IMR-90 (cell line): ENCODE data around the gene ADAMTS18. TPM values are rescaled to one million over a fixed set of nuclear protein-coding genes. Genes with fewer than 3 reads are reported as not detected.

ENCODE experiments used
- ATAC-seq: fragments of 200-7000 bp; cut with Tn5 transposase; 2 replicates; pipeline ENCODE4 v1.9.1; 2020; ENCODE audit warnings: low read depth, mild to moderate bottlenecking, moderate library complexity
- BruUV-seq: library from RNA; stranded (reverse); fragments of 400-500 nt; replicated peaks from 2 replicates; lab custom pipeline; 2021; lab: Mats Ljungman, UMichigan
- CTCF ChIA-PET: fragments of 300-600 bp; formaldehyde crosslinking; extraction: SDS; loops from one replicate; lab custom pipeline; 2021; ENCODE audit warnings: antibody characterized with exemption; lab: Yijun Ruan, JAX
- POLR2A ChIA-PET: fragments of 300-600 bp; sonication (Branson Sonifier 250); formaldehyde crosslinking; loops from one replicate; lab custom pipeline; 2022; ENCODE audit warnings: antibody characterized with exemption; ENCODE audit not compliant: unreplicated experiment; lab: Charles Lee
- DNase-seq: peaks from one replicate; pipeline ENCODE4 v3.0.0; 2013
- H2AFZ ChIP-seq: replicated peaks from 2 replicates; pipeline ENCODE3; 2013; ENCODE audit warnings: low read length, mild to moderate bottlenecking; ENCODE audit not compliant: poor library complexity
- H2AK5ac ChIP-seq: 2 replicates; pipeline ENCODE4 v1.6.1; 2013; ENCODE audit warnings: low read depth, low read length, inconsistent platforms
- H2AK9ac ChIP-seq: replicated peaks from 2 replicates; pipeline ENCODE3; 2013; ENCODE audit warnings: mild to moderate bottlenecking, low read depth, low read length, moderate library complexity; ENCODE audit not compliant: poor library complexity
- H2BK120ac ChIP-seq: 2 replicates; pipeline ENCODE4 v1.6.1; 2013; ENCODE audit warnings: low read depth, low read length, inconsistent platforms
- H2BK15ac ChIP-seq: 3 replicates; pipeline ENCODE4 v1.6.1; 2013; ENCODE audit warnings: low read depth, low read length, inconsistent platforms
- H2BK20ac ChIP-seq: 2 replicates; pipeline ENCODE4 v1.6.1; 2013; ENCODE audit warnings: low read depth, mild to moderate bottlenecking, inconsistent platforms, low read length, moderate library complexity
- H2BK5ac ChIP-seq: 2 replicates; pipeline ENCODE4 v1.6.1; 2013; ENCODE audit warnings: mild to moderate bottlenecking, low read depth, low read length, inconsistent platforms; ENCODE audit not compliant: poor library complexity, severe bottlenecking
- H3K14ac ChIP-seq: replicated peaks from 2 replicates; pipeline ENCODE4 v1.6.1; 2013; ENCODE audit warnings: low read depth, low read length, inconsistent platforms
- H3K18ac ChIP-seq: 2 replicates; pipeline ENCODE4 v1.6.1; 2013; ENCODE audit warnings: low read depth, low read length, control low read depth
- H3K23ac ChIP-seq: 2 replicates; pipeline ENCODE4 v1.6.1; 2013; ENCODE audit warnings: low read depth, low read length, inconsistent platforms
- H3K27ac ChIP-seq: 2 replicates; pipeline ENCODE4 v1.5.1; 2013; ENCODE audit warnings: mild to moderate bottlenecking, control low read depth, low read length; ENCODE audit not compliant: insufficient read depth
- H3K27me3 ChIP-seq: 2 replicates; pipeline ENCODE4 v1.6.1; 2013; ENCODE audit warnings: low read length; ENCODE audit not compliant: control insufficient read depth, insufficient read depth
- H3K36me3 ChIP-seq: 2 replicates; pipeline ENCODE4 v1.6.1; 2013; ENCODE audit warnings: low read length, mixed read lengths; ENCODE audit not compliant: control insufficient read depth, insufficient read depth
- H3K4ac ChIP-seq: 2 replicates; pipeline ENCODE4 v1.6.1; 2013; ENCODE audit warnings: low read depth, low read length, inconsistent platforms
- H3K4me1 ChIP-seq: 2 replicates; pipeline ENCODE4 v1.6.1; 2013; ENCODE audit warnings: low read length, mixed read lengths; ENCODE audit not compliant: control insufficient read depth, insufficient read depth
- H3K4me2 ChIP-seq: 2 replicates; pipeline ENCODE4 v1.6.1; 2013; ENCODE audit warnings: low read depth, mild to moderate bottlenecking, control low read depth, low read length, moderate library complexity
- H3K4me3 ChIP-seq: 2 replicates; pipeline ENCODE4 v1.5.1; 2013; ENCODE audit warnings: low read depth, mild to moderate bottlenecking, control low read depth, low read length, moderate library complexity; ENCODE audit not compliant: insufficient read depth
- H3K56ac ChIP-seq: 2 replicates; pipeline ENCODE4 v1.6.1; 2013; ENCODE audit warnings: low read length, inconsistent platforms; ENCODE audit not compliant: insufficient read depth; ENCODE audit errors: extremely low read depth
- H3K79me1 ChIP-seq, 2 experiments: 2 replicates each; pipeline ENCODE4 v1.6.1; 2013; ENCODE audit warnings: low read length in 2 of 2, inconsistent platforms in 1 of 2, low read depth in 1 of 2
- H3K9ac ChIP-seq: 2 replicates; pipeline ENCODE4 v1.6.1; 2013; ENCODE audit warnings: low read depth, low read length, control low read depth
- H3K9me1 ChIP-seq: 2 replicates; pipeline ENCODE4 v1.6.1; 2013; ENCODE audit warnings: low read length, inconsistent platforms; ENCODE audit not compliant: insufficient read depth
- H3K9me3 ChIP-seq: 2 replicates; pipeline ENCODE4 v1.6.1; 2013; ENCODE audit warnings: low read length; ENCODE audit not compliant: control insufficient read depth, insufficient read depth
- H4K20me1 ChIP-seq: 2 replicates; pipeline ENCODE4 v1.6.1; 2013; ENCODE audit warnings: low read length, inconsistent platforms; ENCODE audit not compliant: insufficient read depth
- H4K5ac ChIP-seq: 2 replicates; pipeline ENCODE4 v1.6.1; 2013; ENCODE audit warnings: mild to moderate bottlenecking, low read depth, low read length, control low read depth
- H4K8ac ChIP-seq, 2 experiments: 2 replicates each; pipeline ENCODE4 v1.6.1; 2013; ENCODE audit warnings: low read depth in 2 of 2, low read length in 2 of 2, control low read depth in 1 of 2, inconsistent platforms in 1 of 2
- H4K91ac ChIP-seq: 2 replicates; pipeline ENCODE4 v1.6.1; 2013; ENCODE audit warnings: low read depth, low read length, inconsistent platforms; ENCODE audit not compliant: insufficient read depth
- BHLHE40 ChIP-seq: fragments of 150-350 bp; IDR thresholded peaks from 2 replicates; pipeline ENCODE4 v1.6.1; 2016; ENCODE audit warnings: mild to moderate bottlenecking, low read depth, low read length
- MAFK ChIP-seq: IDR thresholded peaks from 2 replicates; pipeline ENCODE4 v1.6.1; 2012; ENCODE audit warnings: low read depth, low read length, improper control_type of control experiment
- MAZ ChIP-seq: IDR thresholded peaks from 2 replicates; pipeline ENCODE4 v1.6.1; 2012; ENCODE audit warnings: low read depth, mild to moderate bottlenecking, low read length, improper control_type of control experiment, moderate library complexity, borderline replicate concordance
- RAD21 ChIP-seq: IDR thresholded peaks from 2 replicates; pipeline ENCODE4 v1.6.1; 2012; ENCODE audit warnings: low read length, improper control_type of control experiment
- RFX5 ChIP-seq: IDR thresholded peaks from 2 replicates; pipeline ENCODE4 v1.8.0; 2012; ENCODE audit warnings: low read depth, mild to moderate bottlenecking, low read length, moderate library complexity
- USF2 ChIP-seq: fragments of 150-350 bp; IDR thresholded peaks from 2 replicates; pipeline ENCODE4 v1.6.1; 2017; ENCODE audit warnings: mild to moderate bottlenecking, antibody characterized with exemption, low read length, low read depth
- WGBS, 2 experiments: methylation state at CpG; one replicate each; pipeline versions ENCODE4 v1.1.5 to v1.1.7; 2013; ENCODE audit warnings: missing lambda C conversion rate in 2 of 2; ENCODE audit not compliant: insufficient read length in 1 of 2; ENCODE audit errors: extremely low coverage in 2 of 2; 5-methylcytosine and 5-hydroxymethylcytosine counted together
- dilution Hi-C: fragments of 300-500 bp; cut with HindIII; formaldehyde crosslinking; loops from one replicate; pipeline ENCODE4 v1.14.3; 2018; ENCODE audit warnings: low sequenced_read_pairs; ENCODE audit not compliant: unreplicated experiment
- in situ Hi-C: fragments of 300-500 bp; cut with MboI; formaldehyde crosslinking; loops from 3 replicates; pipeline ENCODE4 v1.14.3; 2019; ENCODE audit warnings: low sequenced_read_pairs, inconsistent platforms, mixed read lengths
- intact Hi-C: fragments of 100-400 bp; cut with micrococcal nuclease; formaldehyde crosslinking; loops from 2 replicates; pipeline ENCODE4 v1.10.0; 2022
- polyA plus RNA-seq, 3 experiments: library from polyadenylated mRNA; depleted of rRNA; stranded (reverse); fragments of >200 nt; gene quantifications; 2 replicates each; pipeline ENCODE4 v1.2.3, GENCODE V29; 2012; ENCODE audit warnings: low replicate concordance in 1 of 3
- total RNA-seq: library from RNA; depleted of rRNA; stranded (reverse); fragments of >200 nt; gene quantifications from 2 replicates; pipeline ENCODE4 v1.2.3, GENCODE V29; 2012

Gene ADAMTS18
- total and polyA plus RNA-seq, 2 of the 4 experiments (the other 2 are of a cell fraction), result not detected

GRCh38 chr16:77277571-77277970 lies 157.3 kb downstream of the ADAMTS18 start:
- Histone ChIP-seq H4K20me1 (no peaks in the 10 kb centered on the region), H3K14ac (no peak overlapping the region), H3K4me3 (no peak overlapping the region), H3K9me1 (no peaks in the 10 kb centered on the region), H4K5ac (no peak overlapping the region), H3K27ac (no peak overlapping the region), H3K4ac (no peak overlapping the region), H2AK5ac (no peak overlapping the region), H2BK5ac (no peak overlapping the region), H3K4me1 (no peaks in the 10 kb centered on the region), H3K9me3 (no peaks in the 10 kb centered on the region), H3K9ac (no peak overlapping the region), H2AFZ (no peak overlapping the region), H3K27me3 (no peaks in the 10 kb centered on the region), H3K79me1 (no peaks in the 10 kb centered on the region), H3K18ac (no peak overlapping the region), H3K23ac (no peak overlapping the region), H2AK9ac (no peak overlapping the region), H4K91ac (no peak overlapping the region), H4K8ac (no peak overlapping the region), H2BK20ac (no peak overlapping the region), H2BK120ac (no peak overlapping the region), H2BK15ac (no peak overlapping the region), H3K4me2 (no peak overlapping the region), H3K36me3 (no peaks in the 10 kb centered on the region), H3K56ac (no peak overlapping the region)
- no peak for DNase-seq
- BruUV-seq, result no TSS peak
- no peak for TF ChIP-seq RFX5
- no peak for TF ChIP-seq MAFK
- no peak for TF ChIP-seq USF2
- no peak for TF ChIP-seq RAD21
- no peak for TF ChIP-seq MAZ
- no peak for TF ChIP-seq BHLHE40
- in situ Hi-C loops (no loop called here), intact Hi-C loops (no loop called here), dilution Hi-C loops (no loop called here)
- ChIA-PET POLR2A (no interaction called here), CTCF (no interaction called here)
- ATAC-seq, result no peak
- 40% methylated on average over 1 of the region's 2 CpGs; no CpG with 5 or more reads in 1 of the 2 experiments for WGBS, 2 experiments
